Measurements from ENCODE around the gene ZNF33B. TPM values are rescaled to one million over a fixed set of nuclear protein-coding genes. Genes with fewer than 3 reads are reported as not detected.
A peak's percentile ranks its signal among the peaks of the same experiment; 100 is the strongest.
"Not testable (repeated sequence)": the region's sequence is repeated elsewhere in the genome, so short reads cannot be mapped to it uniquely, and the experiment has no call there.

ZNF33B gene
- total and polyA plus RNA-seq, 2 experiments from 2014 or later = 9.9 to 18.7 TPM

DNA sequence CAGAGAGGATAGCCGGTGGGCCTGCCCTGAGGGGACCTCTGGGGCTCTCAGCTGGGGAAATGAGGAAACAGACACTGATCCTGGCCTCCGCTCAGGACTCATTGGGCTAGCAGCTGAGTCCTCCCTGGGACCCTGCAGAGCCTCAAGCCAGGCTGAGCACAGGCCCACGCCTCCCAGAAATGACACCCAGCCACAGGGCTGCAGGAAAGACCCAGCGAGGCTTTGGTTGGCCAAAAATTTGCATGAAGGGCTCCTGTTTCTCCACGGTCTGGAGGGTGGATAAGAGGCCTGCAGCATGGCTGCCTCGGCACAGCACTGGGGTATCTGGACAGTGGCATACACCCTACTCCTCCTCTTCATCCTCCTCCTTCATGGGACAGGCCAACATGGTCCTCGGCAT is 60.4 kb downstream of the ZNF33B start:
- Histone ChIP-seq H3K9me2 (replicated peaks; ENCODE audit: insufficient read depth) (no peaks in the 10 kb centered on the region), H3K79me2 (no peaks in the 10 kb centered on the region)
- 69% methylated on average over 7 of the region's 7 CpGs for WGBS (ENCODE audit: low lambda C conversion rate, missing lambda C conversion rate)

DNA sequence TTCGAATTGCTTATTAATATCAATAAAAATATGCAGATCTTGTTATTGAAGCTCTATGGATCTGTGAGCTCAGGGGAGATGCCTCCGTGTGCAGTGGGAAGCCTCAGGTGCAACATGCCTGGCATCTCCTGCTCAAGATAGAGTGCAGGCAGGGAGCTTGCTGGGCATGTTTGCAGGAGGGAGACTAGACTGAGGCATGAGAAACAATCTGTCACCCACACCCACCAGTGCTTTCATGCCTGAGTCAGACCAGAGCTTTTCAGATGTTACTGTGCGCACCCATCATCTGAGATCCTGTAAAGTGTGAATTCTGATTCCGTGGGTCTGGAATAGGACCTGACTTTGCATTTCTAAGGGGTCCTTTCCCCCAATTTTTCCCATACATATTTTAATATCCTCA is 62.0 kb downstream of the ZNF33B start:
- no peaks in the 10 kb centered on the region for H3K9me3 ChIP-seq (ENCODE audit: low read depth)
- no peak overlapping the region for H3K27ac ChIP-seq
- no peaks in the 10 kb centered on the region for H3K9me2 ChIP-seq (replicated peaks; ENCODE audit: insufficient read depth)
- H2AFZ ChIP-seq = no peak overlapping the region
- no peaks in the 10 kb centered on the region for H3K4me1 ChIP-seq (ENCODE audit: insufficient read depth)
- H3K79me2 ChIP-seq = no peaks in the 10 kb centered on the region
- no peak overlapping the region for H3K4me3 ChIP-seq
- DNase-seq (ENCODE audit: low spot score) = no peak
- TF ChIP-seq EZH2phosphoT487 (IDR thresholded peaks at IDR 0.05; ENCODE audit: low read depth, severe bottlenecking, unreplicated experiment) (no peak), CTCF (IDR thresholded peaks at IDR 0.05; ENCODE audit: poor library complexity) (no peak), EZH2 (IDR thresholded peaks at IDR 0.05; ENCODE audit: borderline replicate concordance) (no peak)
- no peak overlapping the region for H3K4me2 ChIP-seq
- no peaks in the 10 kb centered on the region for H3K27me3 ChIP-seq
- H4K20me1 ChIP-seq (ENCODE audit: insufficient read depth, poor library complexity, severe bottlenecking) = no peaks in the 10 kb centered on the region
- WGBS (ENCODE audit: low lambda C conversion rate, missing lambda C conversion rate) = 75% methylated on average over 4 of the region's 4 CpGs
- H3K36me3 ChIP-seq (replicated peaks; ENCODE audit: insufficient read depth, low read depth) = no peaks in the 10 kb centered on the region

More for the DNA sequence above, 60.4 kb downstream of the ZNF33B start:
- Histone ChIP-seq H3K27ac (no peak overlapping the region), H3K27me3 (no peaks in the 10 kb centered on the region), H3K9me3 (ENCODE audit: low read depth) (no peaks in the 10 kb centered on the region), H3K4me1 (ENCODE audit: insufficient read depth) (no peaks in the 10 kb centered on the region), H4K20me1 (ENCODE audit: insufficient read depth, poor library complexity, severe bottlenecking) (no peaks in the 10 kb centered on the region), H3K4me3 (no peak overlapping the region), H3K4me2 (no peak overlapping the region), H2AFZ (no peak overlapping the region), H3K36me3 (replicated peaks; ENCODE audit: insufficient read depth, low read depth) (no peaks in the 10 kb centered on the region)
- no peak for TF ChIP-seq EZH2phosphoT487 (IDR thresholded peaks at IDR 0.05; ENCODE audit: low read depth, severe bottlenecking, unreplicated experiment)
- no peak for TF ChIP-seq EZH2 (IDR thresholded peaks at IDR 0.05; ENCODE audit: borderline replicate concordance)
- TF ChIP-seq CTCF (IDR thresholded peaks at IDR 0.05; ENCODE audit: poor library complexity) = no peak
- DNase-seq (ENCODE audit: low spot score) = no peak

DNA sequence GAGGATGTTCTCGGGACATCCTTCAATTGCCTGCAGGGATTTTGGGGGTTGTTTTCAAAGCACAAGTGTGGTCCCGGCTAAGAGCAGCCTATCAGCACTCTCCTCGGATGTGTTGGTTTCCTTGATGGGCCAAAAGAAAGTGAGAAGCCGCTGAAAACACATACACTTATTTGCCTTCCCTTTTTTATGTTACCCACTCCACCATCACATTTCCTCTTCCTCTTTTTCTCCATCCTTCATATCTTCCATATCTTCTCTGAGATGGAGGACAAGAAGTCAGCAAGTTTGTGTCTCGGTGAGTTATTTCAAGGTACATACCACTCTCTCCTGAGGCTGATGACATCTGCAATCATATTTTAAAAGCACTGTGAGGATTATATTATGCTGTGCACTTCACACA is 64.0 kb downstream of the ZNF33B start:
- H3K4me3 ChIP-seq = no peak overlapping the region
- no peak overlapping the region for H3K27ac ChIP-seq
- DNase-seq (ENCODE audit: low spot score) = no peak
- 79% methylated on average over 5 of the region's 5 CpGs for WGBS (ENCODE audit: low lambda C conversion rate, missing lambda C conversion rate)
- H3K9me3 ChIP-seq (ENCODE audit: low read depth) = no peaks in the 10 kb centered on the region
- TF ChIP-seq EZH2 (IDR thresholded peaks at IDR 0.05; ENCODE audit: borderline replicate concordance) = no peak
- TF ChIP-seq CTCF (IDR thresholded peaks at IDR 0.05; ENCODE audit: poor library complexity) = no peak
- no peak for TF ChIP-seq EZH2phosphoT487 (IDR thresholded peaks at IDR 0.05; ENCODE audit: low read depth, severe bottlenecking, unreplicated experiment)
- H3K79me2 ChIP-seq = no peaks in the 10 kb centered on the region
- H3K36me3 ChIP-seq (replicated peaks; ENCODE audit: insufficient read depth, low read depth) = no peaks in the 10 kb centered on the region
- no peaks in the 10 kb centered on the region for H3K9me2 ChIP-seq (replicated peaks; ENCODE audit: insufficient read depth)
- H3K4me1 ChIP-seq (ENCODE audit: insufficient read depth) = no peaks in the 10 kb centered on the region
- no peaks in the 10 kb centered on the region for H4K20me1 ChIP-seq (ENCODE audit: insufficient read depth, poor library complexity, severe bottlenecking)
- no peaks in the 10 kb centered on the region for H3K27me3 ChIP-seq
- no peak overlapping the region for H3K4me2 ChIP-seq
- H2AFZ ChIP-seq = no peak overlapping the region

DNA sequence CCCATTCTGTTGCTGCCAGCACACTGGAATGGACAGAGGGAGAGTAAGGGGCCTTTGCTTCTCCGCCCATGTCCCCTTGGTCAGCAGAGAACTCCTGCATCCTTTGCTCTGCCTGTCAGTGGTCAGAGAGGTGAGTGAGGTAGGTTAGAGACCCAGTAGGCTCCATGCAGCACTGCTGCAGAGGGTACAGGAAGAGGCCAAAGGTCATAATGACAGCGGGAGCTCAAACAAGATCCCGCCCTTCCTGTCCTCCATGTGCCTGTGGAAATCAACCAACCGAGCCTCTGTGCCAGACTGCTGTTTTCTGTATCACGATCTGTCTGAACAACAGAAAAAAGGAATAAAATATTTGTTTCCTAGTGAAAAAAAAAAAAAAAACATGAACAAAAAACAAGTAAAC is 81.4 kb downstream of the ZNF33B start:
- TF ChIP-seq EZH2phosphoT487 (IDR thresholded peaks at IDR 0.05; ENCODE audit: low read depth, severe bottlenecking, unreplicated experiment) (no peak), CTCF (IDR thresholded peaks at IDR 0.05; ENCODE audit: poor library complexity) (no peak), EZH2 (IDR thresholded peaks at IDR 0.05; ENCODE audit: borderline replicate concordance) (no peak)
- Histone ChIP-seq H3K27me3 (no peaks in the 10 kb centered on the region), H3K79me2 (no peaks in the 10 kb centered on the region), H3K9me3 (ENCODE audit: low read depth) (no peaks in the 10 kb centered on the region), H3K36me3 (replicated peaks; ENCODE audit: insufficient read depth, low read depth) (no peaks in the 10 kb centered on the region), H4K20me1 (ENCODE audit: insufficient read depth, poor library complexity, severe bottlenecking) (no peaks in the 10 kb centered on the region), H3K9me2 (replicated peaks; ENCODE audit: insufficient read depth) (no peaks in the 10 kb centered on the region), H3K27ac (no peak overlapping the region), H3K4me3 (no peak overlapping the region), H3K4me2 (no peak overlapping the region), H2AFZ (no peak overlapping the region), H3K4me1 (ENCODE audit: insufficient read depth) (peaks cover under 1% of the 10 kb centered on the region)
- WGBS (ENCODE audit: low lambda C conversion rate, missing lambda C conversion rate) = 77% methylated on average over 5 of the region's 5 CpGs
- no peak for DNase-seq (ENCODE audit: low spot score)

DNA sequence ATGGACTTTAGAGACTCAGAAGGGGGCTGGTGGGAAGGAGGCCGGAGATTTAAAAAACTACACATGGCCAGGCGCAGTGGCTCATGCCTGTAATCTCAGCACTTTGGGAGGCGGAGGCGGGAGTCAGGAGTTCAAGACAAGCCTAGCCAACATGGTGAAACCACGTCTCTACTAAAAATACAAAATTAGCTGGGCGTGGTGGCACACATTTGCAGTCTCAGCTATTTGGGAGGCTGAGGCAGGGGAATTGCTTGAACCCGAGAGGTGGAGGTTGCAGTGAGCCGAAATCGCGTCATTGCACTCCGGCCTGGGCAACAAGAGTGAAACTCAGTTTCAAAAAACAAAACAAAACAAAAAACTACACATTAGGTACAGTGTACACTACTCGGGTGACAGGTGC is 84.8 kb downstream of the ZNF33B start:
- H3K27me3 ChIP-seq; H3K9me3 ChIP-seq (ENCODE audit: low read depth); H3K4me1 ChIP-seq (ENCODE audit: insufficient read depth); DNase-seq (ENCODE audit: low spot score); H3K9me2 ChIP-seq (replicated peaks; ENCODE audit: insufficient read depth); H3K36me3 ChIP-seq (replicated peaks; ENCODE audit: insufficient read depth, low read depth); H4K20me1 ChIP-seq (ENCODE audit: insufficient read depth, poor library complexity, severe bottlenecking); H3K27ac ChIP-seq: not testable (repeated sequence)
- peaks cover 11% of the 10 kb centered on the region for H3K79me2 ChIP-seq
- peak overlapping the region; percentile 46 for H3K4me3 ChIP-seq
- peak overlapping the region; percentile 75 for H3K4me2 ChIP-seq
- peak overlapping the region; percentile 70 for H2AFZ ChIP-seq
- 91% methylated on average over 12 of the region's 12 CpGs for WGBS (ENCODE audit: low lambda C conversion rate, missing lambda C conversion rate)

Data from hepatocyte (in vitro differentiated cells).